ENCODE measurements around the gene MINAR1. TPM values are rescaled to one million over a fixed set of nuclear protein-coding genes. Genes with fewer than 3 reads are reported as not detected.

Gene MINAR1
- total RNA-seq, 4 donors from 2014 or later: 0.25 to 0.64 (median 0.33) TPM

DNA sequence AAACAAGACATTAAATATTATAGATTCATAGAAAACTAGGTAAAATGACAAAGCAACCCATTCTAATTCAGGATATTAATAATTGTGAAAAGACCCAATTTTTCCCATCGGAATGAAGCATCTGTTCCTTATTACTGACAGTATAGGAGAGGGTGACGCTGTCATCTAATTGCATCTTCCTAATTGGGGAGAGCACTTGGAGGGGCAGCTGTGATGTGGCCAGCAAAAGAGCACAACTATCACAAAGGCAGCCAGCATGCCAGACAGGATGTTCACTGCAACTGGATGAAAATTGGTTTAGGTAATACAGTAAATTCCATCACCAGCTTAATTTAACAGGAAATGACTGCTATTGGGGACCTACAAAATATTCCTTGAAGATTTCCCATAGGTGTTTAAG is 21.9 kb upstream of the MINAR1 start:
- 76 to 83% methylated on average over 2 of the region's 2 CpGs for WGBS, 2 donors

DNA sequence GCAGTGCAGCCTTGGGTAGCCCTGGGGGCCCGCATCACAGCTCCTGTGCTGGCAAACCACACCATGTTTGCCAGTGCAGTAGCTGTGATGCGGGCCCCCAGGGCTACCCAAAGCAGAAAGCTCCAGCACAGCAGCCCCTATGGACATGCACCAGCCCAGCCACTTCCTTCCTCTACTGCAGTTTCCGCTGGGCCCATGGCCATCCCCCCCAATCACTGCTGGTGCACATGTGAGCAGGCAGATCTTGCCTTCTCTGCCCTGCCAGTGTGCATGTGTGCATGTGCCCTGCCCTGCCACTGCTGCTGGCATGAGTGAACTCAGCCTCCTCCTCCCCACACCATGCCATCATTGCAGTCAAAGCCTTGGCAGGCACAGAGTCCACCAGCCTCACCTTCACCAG is 20.1 kb upstream of the MINAR1 start:
- DNase-seq (ENCODE audit: low spot score in 2 of 2): no peak
- no peak for TF ChIP-seq POLR2A (IDR thresholded peaks at IDR 0.05)
- TF ChIP-seq, protein P1, sequence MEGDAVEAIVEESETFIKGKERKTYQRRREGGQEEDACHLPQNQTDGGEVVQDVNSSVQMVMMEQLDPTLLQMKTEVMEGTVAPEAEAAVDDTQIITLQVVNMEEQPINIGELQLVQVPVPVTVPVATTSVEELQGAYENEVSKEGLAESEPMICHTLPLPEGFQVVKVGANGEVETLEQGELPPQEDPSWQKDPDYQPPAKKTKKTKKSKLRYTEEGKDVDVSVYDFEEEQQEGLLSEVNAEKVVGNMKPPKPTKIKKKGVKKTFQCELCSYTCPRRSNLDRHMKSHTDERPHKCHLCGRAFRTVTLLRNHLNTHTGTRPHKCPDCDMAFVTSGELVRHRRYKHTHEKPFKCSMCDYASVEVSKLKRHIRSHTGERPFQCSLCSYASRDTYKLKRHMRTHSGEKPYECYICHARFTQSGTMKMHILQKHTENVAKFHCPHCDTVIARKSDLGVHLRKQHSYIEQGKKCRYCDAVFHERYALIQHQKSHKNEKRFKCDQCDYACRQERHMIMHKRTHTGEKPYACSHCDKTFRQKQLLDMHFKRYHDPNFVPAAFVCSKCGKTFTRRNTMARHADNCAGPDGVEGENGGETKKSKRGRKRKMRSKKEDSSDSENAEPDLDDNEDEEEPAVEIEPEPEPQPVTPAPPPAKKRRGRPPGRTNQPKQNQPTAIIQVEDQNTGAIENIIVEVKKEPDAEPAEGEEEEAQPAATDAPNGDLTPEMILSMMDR (IDR thresholded peaks at IDR 0.05): no peak
- 80 to 100% methylated on average over 1 to 3 of the region's 3 CpGs for WGBS, 2 donors
- intact Hi-C loops (cut with DNase I; ENCODE audit: low total_unique reads): no loop called here
- no peak overlapping the region for H3K4me3 ChIP-seq (ENCODE audit: low read depth, poor library complexity, severe bottlenecking)

More for the DNA sequence above, 21.9 kb upstream of the MINAR1 start:
- no peak for DNase-seq (ENCODE audit: low spot score in 2 of 2)
- intact Hi-C loops (cut with DNase I; ENCODE audit: low total_unique reads): no loop called here
- TF ChIP-seq, protein P1 (IDR thresholded peaks at IDR 0.05): no peak
- H3K4me3 ChIP-seq (ENCODE audit: low read depth, poor library complexity, severe bottlenecking): no peak overlapping the region

DNA sequence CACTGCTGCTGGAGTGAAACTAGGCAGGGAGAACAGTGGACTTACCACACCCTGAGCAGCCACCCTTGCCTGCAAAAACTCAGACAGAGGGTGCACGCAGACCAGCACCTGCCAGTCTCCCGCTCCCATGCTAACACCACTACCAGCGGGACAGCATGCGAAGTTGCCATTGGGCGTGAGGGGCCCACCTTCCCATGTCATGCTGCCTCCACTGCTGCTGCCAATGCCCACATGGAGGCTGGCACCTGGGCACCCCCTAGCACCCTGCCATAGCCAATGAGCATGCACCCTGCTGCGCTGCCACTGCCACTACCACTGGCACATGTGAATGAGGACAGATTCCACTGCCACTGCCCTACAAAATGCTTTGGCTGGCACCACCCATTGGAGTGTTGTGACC is 19.7 kb upstream of the MINAR1 start:
- DNase-seq (ENCODE audit: low spot score in 2 of 2): no peak
- intact Hi-C loops (cut with DNase I; ENCODE audit: low total_unique reads): no loop called here
- 97 to 100% methylated on average over 6 of the region's 6 CpGs for WGBS, 2 donors
- TF ChIP-seq POLR2A (IDR thresholded peaks at IDR 0.05): no peak
- TF ChIP-seq, protein P1 (IDR thresholded peaks at IDR 0.05): no peak
- H3K4me3 ChIP-seq (ENCODE audit: low read depth, poor library complexity, severe bottlenecking): no peak overlapping the region

DNA sequence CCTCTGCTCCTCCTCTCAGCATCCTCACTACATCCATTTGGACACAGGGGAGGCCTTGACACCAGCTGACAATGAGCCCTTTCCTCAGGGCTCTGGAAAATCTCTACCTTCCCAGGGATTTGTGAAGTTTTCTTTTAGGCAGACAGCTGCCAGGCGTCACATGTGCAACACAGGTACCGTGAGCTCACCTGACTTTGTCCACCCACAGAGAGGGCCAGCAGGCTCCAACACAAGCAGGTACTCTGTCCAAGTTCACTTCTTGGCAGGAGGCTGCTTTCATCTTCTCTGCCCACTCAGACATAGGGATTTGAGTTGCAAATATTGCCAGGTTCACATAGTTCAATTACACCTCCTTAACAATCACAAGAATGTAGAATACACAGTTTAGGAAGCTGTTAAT is 15.3 kb upstream of the MINAR1 start:
- intact Hi-C loops (cut with DNase I; ENCODE audit: low total_unique reads): no loop called here
- no peak for DNase-seq (ENCODE audit: low spot score in 2 of 2)
- TF ChIP-seq, protein P1 (IDR thresholded peaks at IDR 0.05): no peak
- TF ChIP-seq POLR2A (IDR thresholded peaks at IDR 0.05): no peak
- 87 to 97% methylated on average over 2 of the region's 2 CpGs for WGBS, 2 donors
- H3K4me3 ChIP-seq (ENCODE audit: low read depth, poor library complexity, severe bottlenecking): no peak overlapping the region

DNA sequence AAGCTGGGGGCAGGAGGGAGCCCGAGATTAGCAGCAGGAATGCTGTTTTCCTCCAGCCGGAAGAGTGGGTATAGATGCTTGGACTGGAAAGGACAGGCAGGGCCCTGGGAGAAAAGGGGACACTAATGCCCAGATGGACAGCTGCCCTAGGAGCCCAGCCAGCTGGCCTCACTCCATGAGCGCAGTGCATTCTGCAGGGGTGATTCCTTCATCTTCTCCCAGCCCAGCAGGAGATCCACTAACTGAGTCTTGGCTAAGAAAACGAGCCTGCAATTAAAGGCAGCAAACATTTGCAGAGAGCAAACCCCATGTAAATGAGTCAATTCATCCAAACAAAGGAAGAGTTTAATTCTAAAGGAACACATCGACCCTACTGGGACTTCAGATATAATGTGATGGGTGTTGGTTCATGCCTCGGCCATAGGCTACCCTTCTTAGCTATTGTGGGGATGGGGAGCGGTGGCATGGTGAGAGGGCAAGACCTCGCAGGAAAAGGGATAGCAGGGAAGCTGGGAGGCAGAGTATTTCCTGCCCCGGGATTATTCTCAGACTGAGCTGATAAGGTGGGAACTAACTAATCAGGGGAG is 13.3 kb upstream of the MINAR1 start:
- no peak for DNase-seq (ENCODE audit: low spot score in 2 of 2)
- 62 to 65% methylated on average over 9 of the region's 9 CpGs for WGBS, 2 donors
- no peak overlapping the region for H3K4me3 ChIP-seq (ENCODE audit: low read depth, poor library complexity, severe bottlenecking)
- intact Hi-C loops (cut with DNase I; ENCODE audit: low total_unique reads): no loop called here
- TF ChIP-seq, protein P1 (IDR thresholded peaks at IDR 0.05): no peak
- TF ChIP-seq POLR2A (IDR thresholded peaks at IDR 0.05): no peak

All from lower leg skin (tissue), 4 donors.